ENCODE data around the gene LRG1.
"Not testable (repeated sequence)": the region's sequence is repeated elsewhere in the genome, so short reads cannot be mapped to it uniquely, and the experiment has no call there.

Gene LRG1

DNA sequence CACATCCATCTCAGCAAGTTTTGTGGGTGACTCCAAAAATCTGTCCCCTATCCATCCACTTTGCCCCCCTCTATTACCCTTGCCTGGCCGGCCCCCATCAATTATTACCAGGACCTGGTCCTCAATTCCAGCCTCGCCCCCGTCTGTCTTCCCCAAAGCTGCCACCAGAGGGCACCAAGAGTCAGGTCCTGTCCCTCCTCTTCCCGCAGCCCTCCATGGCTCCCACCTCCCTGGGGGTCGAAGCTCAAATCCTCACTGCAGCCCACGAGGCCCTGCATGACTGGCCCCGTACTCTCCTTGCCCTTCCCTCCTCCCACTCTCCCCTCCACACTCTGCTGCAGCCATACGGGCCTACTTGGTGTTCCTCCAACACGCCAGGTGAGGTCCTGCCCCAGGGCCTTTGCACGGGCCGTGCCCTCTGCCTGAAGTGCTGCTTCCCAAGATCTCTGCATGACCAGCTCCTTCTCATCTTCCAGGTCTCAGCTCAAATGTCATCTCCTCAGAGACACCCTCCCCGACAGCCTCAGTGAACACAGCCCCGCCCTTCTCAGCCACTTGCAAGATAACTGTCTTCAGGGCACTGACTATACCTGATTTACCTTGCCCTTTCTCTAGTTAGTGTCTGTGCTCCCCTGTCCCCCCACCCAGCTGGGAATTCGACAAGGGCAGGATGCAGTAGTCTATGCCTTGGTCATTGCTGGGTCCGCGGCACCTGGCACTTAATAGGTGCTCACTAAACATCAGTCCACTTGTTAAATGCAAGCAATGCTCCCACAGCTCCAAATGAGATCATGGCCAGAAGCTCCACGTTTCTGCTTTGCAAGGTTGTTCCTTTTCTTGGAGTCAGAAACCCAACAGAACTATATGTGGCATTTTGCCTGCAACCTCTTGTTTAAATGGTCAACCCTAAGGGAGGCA is 36.4 kb upstream of the LRG1 start:
- DNase-seq (ENCODE audit: low read depth, low spot score) = peak; percentile 31

DNA sequence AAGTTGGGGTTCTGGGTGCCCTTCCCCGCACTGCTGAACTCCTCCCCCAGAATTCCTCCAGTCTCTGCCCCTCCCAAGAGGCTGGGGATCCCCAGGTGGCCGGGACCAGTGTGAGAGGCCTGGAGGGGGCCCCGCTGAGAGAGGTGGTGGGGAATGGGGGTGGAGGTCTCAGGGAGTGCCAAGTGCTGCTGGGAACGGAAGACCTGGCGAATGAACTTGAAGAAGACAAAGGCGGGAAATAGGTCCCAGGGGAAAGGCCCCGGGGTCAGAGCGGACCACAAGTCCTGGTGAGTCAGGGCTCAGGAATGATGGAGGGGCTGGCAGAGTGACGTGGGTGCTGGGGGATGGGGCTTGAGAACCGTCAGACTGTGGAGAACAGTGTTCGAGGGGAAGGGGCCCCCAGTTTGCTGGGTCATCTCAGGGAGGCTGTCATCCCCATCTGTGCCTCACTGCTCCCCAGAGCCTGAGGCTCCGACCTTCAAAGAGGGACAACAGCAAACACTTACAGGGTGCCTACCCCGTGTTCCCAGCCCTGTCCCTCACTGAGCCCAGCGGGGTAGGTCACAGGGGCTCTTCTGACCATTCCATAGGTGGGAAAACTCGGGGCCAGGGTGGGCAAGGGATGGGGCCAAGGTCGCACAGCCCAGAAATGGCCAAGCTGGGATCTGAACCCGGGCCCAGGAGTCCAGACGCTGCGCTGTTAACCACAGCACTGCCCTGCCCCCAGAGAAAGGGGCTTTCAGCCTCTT is 35.6 kb upstream of the LRG1 start:
- DNase-seq (ENCODE audit: low read depth, low spot score) = no peak

- no peak for DNase-seq (ENCODE audit: low read depth, low spot score)
Measured at GRCh38 chr19:4573682-4574081, 33.8 kb upstream of the LRG1 start.

GRCh38 chr19:4571305-4571917 is 31.6 kb upstream of the LRG1 start:
- no peak for DNase-seq (ENCODE audit: low read depth, low spot score)

GRCh38 chr19:4570916-4571304 is 31.1 kb upstream of the LRG1 start:
- no peak for DNase-seq (ENCODE audit: low read depth, low spot score)

- DNase-seq (ENCODE audit: low read depth, low spot score) = no peak
Measured at GRCh38 chr19:4570402-4570801, 30.6 kb upstream of the LRG1 start.

DNA sequence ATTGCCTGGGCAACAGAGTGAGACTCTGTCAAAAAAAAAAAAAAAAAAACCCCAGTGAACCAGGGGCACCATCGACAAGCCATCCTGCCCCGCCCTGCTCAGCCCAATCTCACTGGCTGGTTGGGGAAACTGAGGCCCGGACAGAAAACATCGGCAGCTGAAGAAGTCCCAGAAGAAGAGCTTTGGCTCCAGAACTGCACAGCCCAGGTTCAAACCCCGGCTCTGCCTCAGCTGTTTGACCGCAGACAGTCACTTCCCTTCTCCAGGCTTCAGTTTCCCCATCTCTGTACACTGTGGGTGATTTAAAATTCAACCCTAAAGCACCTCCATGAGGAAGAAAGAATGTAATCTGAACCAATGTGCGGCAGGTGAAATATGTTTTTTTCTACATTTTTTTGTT is 29.1 kb upstream of the LRG1 start:
- no peak for DNase-seq (ENCODE audit: low read depth, low spot score)

DNA sequence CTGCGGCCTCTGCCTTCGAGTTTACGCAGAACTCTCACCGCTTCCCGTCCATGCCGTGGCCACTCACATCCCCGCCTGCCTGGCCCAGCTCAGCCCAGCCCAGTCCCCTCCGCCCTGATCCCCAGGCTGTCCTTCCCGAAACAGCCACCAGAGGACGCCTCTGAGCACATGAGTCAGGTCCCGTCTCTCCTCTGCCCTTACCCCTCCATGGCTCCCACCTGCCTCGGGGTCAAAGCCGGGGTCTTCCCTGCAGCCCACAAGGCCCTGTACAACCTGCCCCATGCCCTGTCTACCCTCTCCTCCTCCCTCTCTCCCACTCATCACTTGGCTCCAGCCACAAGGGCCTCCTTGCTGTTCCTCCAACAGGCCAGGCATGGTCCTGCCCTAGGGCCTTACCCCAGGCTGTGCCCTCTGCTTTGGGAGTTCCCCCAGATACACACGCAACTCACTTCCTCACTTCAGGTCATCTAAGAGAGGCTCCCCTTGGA is 27.8 kb upstream of the LRG1 start:
- DNase-seq (ENCODE audit: low read depth, low spot score) = peak; percentile 32

- DNase-seq (ENCODE audit: low read depth, low spot score) = no peak
Measured at GRCh38 chr19:4566402-4567051, 26.7 kb upstream of the LRG1 start.

DNA sequence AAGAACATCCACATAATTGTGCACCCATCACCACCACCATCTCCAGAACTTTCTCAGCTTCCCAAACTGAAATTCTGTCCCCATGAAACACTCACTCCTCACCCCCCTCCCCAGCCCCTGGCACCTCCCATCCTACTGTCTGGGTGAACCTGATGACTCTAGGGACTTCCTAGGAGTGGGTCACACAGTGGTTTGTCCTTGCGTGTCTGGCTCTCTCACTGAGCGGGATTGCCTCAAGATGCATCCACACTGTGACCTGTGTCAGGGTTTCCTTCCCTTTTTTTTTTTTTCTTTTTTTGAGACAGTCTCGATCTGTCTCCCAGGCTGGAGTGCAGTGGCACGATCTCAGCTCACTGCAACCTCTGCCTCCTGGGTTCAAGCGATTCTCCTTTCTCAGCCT is 23.7 kb upstream of the LRG1 start:
- not testable (repeated sequence) for DNase-seq (ENCODE audit: low read depth, low spot score)

- DNase-seq (ENCODE audit: low read depth, low spot score) = not testable (repeated sequence)
Measured at GRCh38 chr19:4562085-4562484, 22.2 kb upstream of the LRG1 start.

DNA sequence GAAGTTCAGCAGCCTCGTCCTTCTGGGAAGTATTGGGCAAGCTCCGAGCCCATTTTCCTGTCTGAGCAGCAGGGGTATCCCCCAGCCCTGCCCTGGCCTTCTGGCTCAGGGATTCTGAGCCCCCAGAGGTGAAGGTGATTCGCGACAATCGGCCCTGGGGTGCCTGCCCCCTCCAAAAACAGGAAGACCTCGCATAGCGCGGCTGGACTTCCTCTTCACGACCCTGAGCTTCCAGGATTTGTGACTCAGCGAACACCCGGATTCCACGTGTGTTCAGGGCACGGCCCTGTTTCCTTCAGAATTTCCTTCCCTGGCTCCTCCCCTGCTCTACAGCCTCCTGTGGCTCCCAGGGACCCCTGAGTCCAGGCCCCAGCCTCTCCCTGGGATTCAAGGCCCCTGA is 19.7 kb upstream of the LRG1 start, which contains the start of gene SEMA6B:
Gene SEMA6B (minus strand): TSS at position 116 of the 400 bp plus-strand sequence. CDS start 1,227 bp downstream, outside the sequence.
- no peak for DNase-seq (ENCODE audit: low read depth, low spot score)

GRCh38 chr19:4557971-4558941 is 18.4 kb upstream of the LRG1 start:
- no peak for DNase-seq (ENCODE audit: low read depth, low spot score)

DNA sequence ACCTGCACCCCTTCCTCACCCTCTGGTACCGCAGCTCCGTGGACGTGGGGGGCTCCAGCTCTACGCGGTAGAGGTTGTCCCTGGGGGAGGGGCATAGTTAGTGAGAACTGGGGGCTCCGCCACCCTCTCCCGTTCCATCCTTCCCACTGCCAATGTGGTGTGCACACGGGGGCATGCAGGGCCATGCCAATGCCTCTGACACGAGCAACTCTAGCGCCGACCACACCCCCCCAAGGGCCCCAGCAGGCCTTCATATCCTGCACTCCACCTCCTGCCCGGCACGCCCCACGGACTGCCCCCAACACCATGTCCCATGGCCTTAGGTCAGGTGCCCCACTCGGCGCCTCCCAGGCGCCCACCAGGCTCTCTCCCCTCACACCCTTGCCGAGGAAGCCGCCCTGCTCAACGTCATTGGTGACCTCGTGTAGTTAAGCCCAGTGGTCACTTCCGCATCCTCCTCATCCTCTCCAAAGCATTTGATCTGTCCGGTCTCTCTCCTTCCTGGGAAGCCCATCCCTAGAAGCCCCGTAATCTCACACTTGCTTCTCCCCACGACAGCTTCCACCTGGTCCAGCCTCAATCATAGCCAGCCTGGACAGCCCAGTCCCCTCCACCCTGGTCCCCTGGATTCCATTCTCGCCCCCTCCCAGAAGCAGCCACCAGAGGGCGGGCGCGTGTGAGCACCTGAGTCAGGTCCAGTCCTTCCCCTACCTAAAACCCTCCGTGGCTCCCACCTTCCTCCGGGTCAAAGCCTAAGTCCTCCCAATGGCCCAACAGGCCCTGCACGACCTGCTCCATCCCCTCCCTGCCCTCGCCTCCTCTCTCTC is 17.5 kb upstream of the LRG1 start:
- DNase-seq (ENCODE audit: low read depth, low spot score) = no peak

GRCh38 chr19:4556597-4557127 is 16.8 kb upstream of the LRG1 start:
- DNase-seq (ENCODE audit: low read depth, low spot score) = no peak

DNA sequence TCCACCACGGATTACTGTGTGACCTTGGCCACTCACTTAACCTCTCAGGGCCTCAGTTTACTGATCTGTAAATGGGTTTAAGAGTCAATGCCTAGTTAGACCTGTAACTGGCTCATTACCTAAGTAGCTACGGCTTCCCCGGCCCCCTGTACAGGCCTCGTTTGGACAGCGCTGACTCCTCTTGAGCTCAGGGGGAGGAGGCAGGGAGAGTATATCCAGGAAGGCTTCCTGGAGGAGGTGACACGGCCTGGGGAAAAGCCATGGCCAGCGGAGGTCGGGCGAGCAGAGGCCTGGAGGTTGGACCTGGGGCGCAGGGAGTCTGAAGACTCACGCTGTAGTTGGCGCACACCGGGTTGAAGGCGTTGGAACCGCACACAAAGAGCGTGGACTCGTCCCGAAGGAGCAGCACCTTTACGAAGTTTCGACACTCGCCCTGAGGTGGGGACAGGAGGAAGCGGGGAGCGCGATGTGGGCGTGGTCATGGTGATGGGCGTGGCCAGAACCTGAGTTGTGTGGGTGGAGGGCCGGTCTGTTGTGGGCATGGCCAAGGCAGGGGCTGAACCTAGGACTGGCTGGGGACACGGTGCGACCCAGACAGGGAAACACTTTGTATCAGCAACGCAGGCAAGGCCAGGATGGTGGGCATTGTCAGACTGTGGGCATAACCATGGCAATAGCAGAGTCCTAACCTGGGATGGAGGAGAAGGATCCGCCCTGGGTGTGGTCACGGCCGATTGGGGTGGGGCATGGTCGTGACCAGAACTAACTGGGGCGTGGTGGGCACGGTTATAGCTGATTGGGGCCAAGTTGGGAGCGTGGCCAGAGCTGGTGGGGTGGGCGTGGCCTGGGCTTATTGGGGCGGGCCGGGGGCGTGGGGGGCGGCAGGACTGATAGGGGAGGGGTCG is 16.1 kb upstream of the LRG1 start:
- no peak for DNase-seq (ENCODE audit: low read depth, low spot score)

DNA sequence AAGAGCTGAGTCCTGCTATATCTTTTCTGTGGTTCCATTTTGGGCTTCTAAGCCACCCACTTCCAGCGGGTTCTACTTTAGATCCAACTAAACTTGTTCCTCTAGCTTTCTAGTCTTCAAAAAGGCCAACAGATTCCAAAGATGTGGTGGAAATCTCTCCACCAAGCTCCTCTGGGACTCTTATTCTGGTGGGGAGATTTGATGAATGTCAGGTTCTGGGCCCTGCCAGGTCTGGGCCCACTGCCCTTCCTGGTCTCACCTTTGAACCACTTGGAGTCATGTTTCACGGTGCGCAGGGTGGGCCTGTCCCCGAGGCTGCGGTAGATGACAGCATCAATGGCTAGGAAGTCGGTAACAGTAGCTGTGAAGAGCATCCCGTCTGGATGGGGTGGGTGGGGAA is 14.9 kb upstream of the LRG1 start:
- no peak for DNase-seq (ENCODE audit: low read depth, low spot score)

- DNase-seq (ENCODE audit: low read depth, low spot score) = no peak
Measured at GRCh38 chr19:4553775-4554174, 13.9 kb upstream of the LRG1 start.
